Spleen (tissue), 7 donors: ENCODE measurements around the gene DNPH1.

Experiments used
- POLR2A ChIP-seq, 3 donors: fragments of 450-650 bp; IDR thresholded peaks; one replicate each; pipeline ENCODE4 v1.5.1; 2017; ENCODE audit warnings: antibody characterized with exemption in 3 of 3, mild to moderate bottlenecking in 1 of 3
- POLR2AphosphoS5 ChIP-seq, 3 donors: sonication (generic); formaldehyde crosslinking; IDR thresholded peaks; one replicate each; pipeline ENCODE4 v1.5.1; 2017; ENCODE audit warnings: antibody characterized with exemption in 3 of 3
- TF ChIP-seq, protein P1 (sequence below), 11 experiments: fragments of 200-600 bp in 7 of 11; fragments of 450-650 bp in 4 of 11; sonication (generic) in 4 of 11; IDR thresholded peaks in 8 of 11; conservative IDR thresholded peaks in 3 of 11; 1 replicate in 7 of 11; 2 replicates in 4 of 11; pipeline versions ENCODE4 v1.4.0 to v1.8.0; 2016 to 2021; ENCODE audit warnings: antibody characterized with exemption in 11 of 11, inconsistent platforms in 4 of 11, mild to moderate bottlenecking in 1 of 11
- donor health status: DM: no; HTN: no; CAD: no; lungs with moderate emphysema.
- donor health status: DM: no; HTN: no; CAD: no.
- donor health status: DM: no; HTN: no; CAD: no.

DNA sequence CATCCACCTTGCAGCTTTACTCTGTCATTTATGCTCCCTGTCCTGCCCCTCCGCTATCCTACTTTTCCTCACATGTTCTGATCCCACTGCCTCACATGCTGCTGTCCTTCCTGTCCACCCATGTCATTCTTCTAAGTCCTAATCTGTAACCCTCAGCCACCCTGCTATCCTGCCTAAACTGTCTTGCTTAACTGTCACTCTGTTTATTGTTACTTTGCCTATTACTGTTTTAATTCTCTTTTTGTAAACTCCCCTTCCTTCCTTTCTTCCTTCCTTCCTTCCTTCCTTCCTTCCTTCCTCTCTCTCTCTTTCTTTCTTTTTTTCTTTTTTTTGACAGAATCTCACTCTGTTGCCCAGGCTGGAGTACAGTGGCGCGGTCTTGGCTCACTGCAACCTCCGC is 45.8 kb downstream of the DNPH1 start:
- TF ChIP-seq POLR2A (IDR thresholded peaks at IDR 0.05): no peak
- TF ChIP-seq POLR2AphosphoS5 (IDR thresholded peaks at IDR 0.05): no peak
- TF ChIP-seq, protein P1, sequence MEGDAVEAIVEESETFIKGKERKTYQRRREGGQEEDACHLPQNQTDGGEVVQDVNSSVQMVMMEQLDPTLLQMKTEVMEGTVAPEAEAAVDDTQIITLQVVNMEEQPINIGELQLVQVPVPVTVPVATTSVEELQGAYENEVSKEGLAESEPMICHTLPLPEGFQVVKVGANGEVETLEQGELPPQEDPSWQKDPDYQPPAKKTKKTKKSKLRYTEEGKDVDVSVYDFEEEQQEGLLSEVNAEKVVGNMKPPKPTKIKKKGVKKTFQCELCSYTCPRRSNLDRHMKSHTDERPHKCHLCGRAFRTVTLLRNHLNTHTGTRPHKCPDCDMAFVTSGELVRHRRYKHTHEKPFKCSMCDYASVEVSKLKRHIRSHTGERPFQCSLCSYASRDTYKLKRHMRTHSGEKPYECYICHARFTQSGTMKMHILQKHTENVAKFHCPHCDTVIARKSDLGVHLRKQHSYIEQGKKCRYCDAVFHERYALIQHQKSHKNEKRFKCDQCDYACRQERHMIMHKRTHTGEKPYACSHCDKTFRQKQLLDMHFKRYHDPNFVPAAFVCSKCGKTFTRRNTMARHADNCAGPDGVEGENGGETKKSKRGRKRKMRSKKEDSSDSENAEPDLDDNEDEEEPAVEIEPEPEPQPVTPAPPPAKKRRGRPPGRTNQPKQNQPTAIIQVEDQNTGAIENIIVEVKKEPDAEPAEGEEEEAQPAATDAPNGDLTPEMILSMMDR (IDR thresholded peaks at IDR 0.05 in 8 of 11, conservative IDR thresholded peaks at IDR 0.05 in 3 of 11): no peak
